Measurements from ENCODE around the gene STAU1. TPM values are rescaled to one million over a fixed set of nuclear protein-coding genes. Genes with fewer than 3 reads are reported as not detected.

The STAU1 gene
- total and polyA plus RNA-seq, 2 of the 13 experiments (the other 11 are each of a cell fraction or from before 2014, with no cell fraction given) = 119 to 133 TPM

- TF ChIP-seq ZNF574 (CRISPR knock-in tag; IDR thresholded peaks at IDR 0.05) (no peak), RAD51 (IDR thresholded peaks at IDR 0.05; ENCODE audit: borderline replicate concordance) (no peak), PLSCR1 (CRISPR knock-in tag; IDR thresholded peaks at IDR 0.05; ENCODE audit: borderline replicate concordance) (0 out of 2 replicates have a peak, but pooled peaks have one; percentile 36), YEATS4 (CRISPR knock-in tag; IDR thresholded peaks at IDR 0.05; ENCODE audit: borderline replicate concordance) (no peak), TOPORS (CRISPR knock-in tag; IDR thresholded peaks at IDR 0.05) (0 out of 2 replicates have a peak, but pooled peaks have one; percentile 8), GTF2F1 (IDR thresholded peaks at IDR 0.05; ENCODE audit: low read length) (no peak), ESRRA (CRISPR knock-in tag; IDR thresholded peaks at IDR 0.05; ENCODE audit: low read depth) (no peak), MTERF4 (CRISPR knock-in tag; IDR thresholded peaks at IDR 0.05) (no peak), ZNF180 (CRISPR knock-in tag; IDR thresholded peaks at IDR 0.05; ENCODE audit: borderline replicate concordance, low read depth) (no peak), MXD4 (CRISPR knock-in tag; IDR thresholded peaks at IDR 0.05) (no peak), DNMT1 (CRISPR knock-in tag; IDR thresholded peaks at IDR 0.05) (0 out of 2 replicates have a peak, but pooled peaks have one; percentile 34), ZNF354B (CRISPR knock-in tag; IDR thresholded peaks at IDR 0.05) (peak; percentile 11; the same call in 1 of the 2 replicates)
- TF ChIP-seq, protein P1, sequence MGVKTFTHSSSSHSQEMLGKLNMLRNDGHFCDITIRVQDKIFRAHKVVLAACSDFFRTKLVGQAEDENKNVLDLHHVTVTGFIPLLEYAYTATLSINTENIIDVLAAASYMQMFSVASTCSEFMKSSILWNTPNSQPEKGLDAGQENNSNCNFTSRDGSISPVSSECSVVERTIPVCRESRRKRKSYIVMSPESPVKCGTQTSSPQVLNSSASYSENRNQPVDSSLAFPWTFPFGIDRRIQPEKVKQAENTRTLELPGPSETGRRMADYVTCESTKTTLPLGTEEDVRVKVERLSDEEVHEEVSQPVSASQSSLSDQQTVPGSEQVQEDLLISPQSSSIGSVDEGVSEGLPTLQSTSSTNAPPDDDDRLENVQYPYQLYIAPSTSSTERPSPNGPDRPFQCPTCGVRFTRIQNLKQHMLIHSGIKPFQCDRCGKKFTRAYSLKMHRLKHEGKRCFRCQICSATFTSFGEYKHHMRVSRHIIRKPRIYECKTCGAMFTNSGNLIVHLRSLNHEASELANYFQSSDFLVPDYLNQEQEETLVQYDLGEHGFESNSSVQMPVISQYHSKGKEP (CRISPR knock-in tag; IDR thresholded peaks at IDR 0.05) = no peak
- TF ChIP-seq, protein P2, sequence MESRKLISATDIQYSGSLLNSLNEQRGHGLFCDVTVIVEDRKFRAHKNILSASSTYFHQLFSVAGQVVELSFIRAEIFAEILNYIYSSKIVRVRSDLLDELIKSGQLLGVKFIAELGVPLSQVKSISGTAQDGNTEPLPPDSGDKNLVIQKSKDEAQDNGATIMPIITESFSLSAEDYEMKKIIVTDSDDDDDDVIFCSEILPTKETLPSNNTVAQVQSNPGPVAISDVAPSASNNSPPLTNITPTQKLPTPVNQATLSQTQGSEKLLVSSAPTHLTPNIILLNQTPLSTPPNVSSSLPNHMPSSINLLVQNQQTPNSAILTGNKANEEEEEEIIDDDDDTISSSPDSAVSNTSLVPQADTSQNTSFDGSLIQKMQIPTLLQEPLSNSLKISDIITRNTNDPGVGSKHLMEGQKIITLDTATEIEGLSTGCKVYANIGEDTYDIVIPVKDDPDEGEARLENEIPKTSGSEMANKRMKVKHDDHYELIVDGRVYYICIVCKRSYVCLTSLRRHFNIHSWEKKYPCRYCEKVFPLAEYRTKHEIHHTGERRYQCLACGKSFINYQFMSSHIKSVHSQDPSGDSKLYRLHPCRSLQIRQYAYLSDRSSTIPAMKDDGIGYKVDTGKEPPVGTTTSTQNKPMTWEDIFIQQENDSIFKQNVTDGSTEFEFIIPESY (CRISPR knock-in tag; IDR thresholded peaks at IDR 0.05) = peak; percentile 41; the same call in 1 of the 2 replicates
- TF ChIP-seq, protein P3, sequence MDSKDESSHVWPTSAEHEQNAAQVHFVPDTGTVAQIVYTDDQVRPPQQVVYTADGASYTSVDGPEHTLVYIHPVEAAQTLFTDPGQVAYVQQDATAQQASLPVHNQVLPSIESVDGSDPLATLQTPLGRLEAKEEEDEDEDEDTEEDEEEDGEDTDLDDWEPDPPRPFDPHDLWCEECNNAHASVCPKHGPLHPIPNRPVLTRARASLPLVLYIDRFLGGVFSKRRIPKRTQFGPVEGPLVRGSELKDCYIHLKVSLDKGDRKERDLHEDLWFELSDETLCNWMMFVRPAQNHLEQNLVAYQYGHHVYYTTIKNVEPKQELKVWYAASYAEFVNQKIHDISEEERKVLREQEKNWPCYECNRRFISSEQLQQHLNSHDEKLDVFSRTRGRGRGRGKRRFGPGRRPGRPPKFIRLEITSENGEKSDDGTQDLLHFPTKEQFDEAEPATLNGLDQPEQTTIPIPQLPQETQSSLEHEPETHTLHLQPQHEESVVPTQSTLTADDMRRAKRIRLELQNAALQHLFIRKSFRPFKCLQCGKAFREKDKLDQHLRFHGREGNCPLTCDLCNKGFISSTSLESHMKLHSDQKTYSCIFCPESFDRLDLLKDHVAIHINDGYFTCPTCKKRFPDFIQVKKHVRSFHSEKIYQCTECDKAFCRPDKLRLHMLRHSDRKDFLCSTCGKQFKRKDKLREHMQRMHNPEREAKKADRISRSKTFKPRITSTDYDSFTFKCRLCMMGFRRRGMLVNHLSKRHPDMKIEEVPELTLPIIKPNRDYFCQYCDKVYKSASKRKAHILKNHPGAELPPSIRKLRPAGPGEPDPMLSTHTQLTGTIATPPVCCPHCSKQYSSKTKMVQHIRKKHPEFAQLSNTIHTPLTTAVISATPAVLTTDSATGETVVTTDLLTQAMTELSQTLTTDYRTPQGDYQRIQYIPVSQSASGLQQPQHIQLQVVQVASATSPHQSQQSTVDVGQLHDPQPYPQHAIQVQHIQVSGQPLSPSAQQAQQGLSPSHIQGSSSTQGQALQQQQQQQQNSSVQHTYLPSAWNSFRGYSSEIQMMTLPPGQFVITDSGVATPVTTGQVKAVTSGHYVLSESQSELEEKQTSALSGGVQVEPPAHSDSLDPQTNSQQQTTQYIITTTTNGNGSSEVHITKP (CRISPR knock-in tag; IDR thresholded peaks at IDR 0.05; ENCODE audit: low read depth) = 0 out of 2 replicates have a peak, but pooled peaks have one; percentile 3
These were observed 32.0 kb upstream of the STAU1 start (continued) for GRCh38 chr20:49219924-49220831.
